ENCODE results near the gene PHLPP1.

GRCh38 chr18:62721839-62722795 lies 6.8 kb downstream of the PHLPP1 start:
- TF ChIP-seq ZNF253 (CRISPR knock-in tag; IDR thresholded peaks at IDR 0.05; ENCODE audit: borderline replicate concordance) (no peak), NR3C1 (CRISPR knock-in tag; IDR thresholded peaks at IDR 0.05) (no peak), ZNF263 (CRISPR knock-in tag; IDR thresholded peaks at IDR 0.05) (no peak), ZNF512 (CRISPR knock-in tag; IDR thresholded peaks at IDR 0.05) (no peak), ZNF513 (CRISPR knock-in tag; conservative IDR thresholded peaks at IDR 0.05) (no peak), TRAFD1 (CRISPR knock-in tag; IDR thresholded peaks at IDR 0.05; ENCODE audit: borderline replicate concordance) (no peak), ZMYM4 (CRISPR knock-in tag; IDR thresholded peaks at IDR 0.05) (no peak), ZNF878 (CRISPR knock-in tag; IDR thresholded peaks at IDR 0.05) (no peak), BCL6 (CRISPR knock-in tag; IDR thresholded peaks at IDR 0.05) (no peak), SNAPC5 (CRISPR knock-in tag; IDR thresholded peaks at IDR 0.05; ENCODE audit: borderline replicate concordance) (no peak)
